Measurements from ENCODE around the gene FEZ2. TPM values are rescaled to one million over a fixed set of nuclear protein-coding genes. Genes with fewer than 3 reads are reported as not detected.

The FEZ2 gene
- polyA plus RNA-seq, 1 donor from 2014 or later: 36.8 TPM

DNA sequence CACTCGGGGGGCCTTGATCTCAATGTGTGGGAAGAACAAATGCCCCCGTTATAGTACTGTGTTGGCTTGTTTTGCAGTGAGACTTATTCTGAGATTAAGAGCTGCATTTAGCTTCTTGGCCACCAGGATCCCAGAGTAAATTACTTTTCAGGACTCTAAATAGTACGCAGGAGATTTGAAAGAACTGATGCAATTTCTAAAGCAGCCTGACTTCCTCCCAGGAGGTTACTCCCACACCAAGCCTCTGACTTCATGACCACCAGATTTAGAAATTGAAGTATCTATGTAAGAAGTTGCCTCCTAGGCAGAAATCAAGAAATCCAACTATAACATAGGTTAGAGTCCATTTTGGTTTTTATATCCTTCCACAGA, 67.0 kb downstream of the FEZ2 start:
- no peaks in the 10 kb centered on the region for H3F3A ChIP-seq (ENCODE audit: insufficient read depth, low read length, poor library complexity, severe bottlenecking)
- no peak overlapping the region for H2AFZ ChIP-seq (ENCODE audit: low read depth, low read length)
- H3K9me3 ChIP-seq (ENCODE audit: low read length): no peaks in the 10 kb centered on the region
- no peaks in the 10 kb centered on the region for H3K27me3 ChIP-seq (ENCODE audit: insufficient read depth, low read depth, low read length)
- H3K36me3 ChIP-seq (ENCODE audit: insufficient read depth, low read length): no peaks in the 10 kb centered on the region
- H3K9me2 ChIP-seq (ENCODE audit: insufficient read depth, low read length): no peaks in the 10 kb centered on the region
- H3K9ac ChIP-seq (ENCODE audit: low read length): no peak overlapping the region
- no peak for TF ChIP-seq EZH2 (IDR thresholded peaks at IDR 0.05; ENCODE audit: borderline replicate concordance, insufficient read depth, low read length, poor library complexity, severe bottlenecking)
- no peak for TF ChIP-seq MXI1 (conservative IDR thresholded peaks at IDR 0.05; ENCODE audit: poor library complexity, severe bottlenecking)
- TF ChIP-seq, protein P1, sequence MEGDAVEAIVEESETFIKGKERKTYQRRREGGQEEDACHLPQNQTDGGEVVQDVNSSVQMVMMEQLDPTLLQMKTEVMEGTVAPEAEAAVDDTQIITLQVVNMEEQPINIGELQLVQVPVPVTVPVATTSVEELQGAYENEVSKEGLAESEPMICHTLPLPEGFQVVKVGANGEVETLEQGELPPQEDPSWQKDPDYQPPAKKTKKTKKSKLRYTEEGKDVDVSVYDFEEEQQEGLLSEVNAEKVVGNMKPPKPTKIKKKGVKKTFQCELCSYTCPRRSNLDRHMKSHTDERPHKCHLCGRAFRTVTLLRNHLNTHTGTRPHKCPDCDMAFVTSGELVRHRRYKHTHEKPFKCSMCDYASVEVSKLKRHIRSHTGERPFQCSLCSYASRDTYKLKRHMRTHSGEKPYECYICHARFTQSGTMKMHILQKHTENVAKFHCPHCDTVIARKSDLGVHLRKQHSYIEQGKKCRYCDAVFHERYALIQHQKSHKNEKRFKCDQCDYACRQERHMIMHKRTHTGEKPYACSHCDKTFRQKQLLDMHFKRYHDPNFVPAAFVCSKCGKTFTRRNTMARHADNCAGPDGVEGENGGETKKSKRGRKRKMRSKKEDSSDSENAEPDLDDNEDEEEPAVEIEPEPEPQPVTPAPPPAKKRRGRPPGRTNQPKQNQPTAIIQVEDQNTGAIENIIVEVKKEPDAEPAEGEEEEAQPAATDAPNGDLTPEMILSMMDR (IDR thresholded peaks at IDR 0.05; ENCODE audit: poor library complexity, severe bottlenecking): no peak
- TF ChIP-seq, protein P2, sequence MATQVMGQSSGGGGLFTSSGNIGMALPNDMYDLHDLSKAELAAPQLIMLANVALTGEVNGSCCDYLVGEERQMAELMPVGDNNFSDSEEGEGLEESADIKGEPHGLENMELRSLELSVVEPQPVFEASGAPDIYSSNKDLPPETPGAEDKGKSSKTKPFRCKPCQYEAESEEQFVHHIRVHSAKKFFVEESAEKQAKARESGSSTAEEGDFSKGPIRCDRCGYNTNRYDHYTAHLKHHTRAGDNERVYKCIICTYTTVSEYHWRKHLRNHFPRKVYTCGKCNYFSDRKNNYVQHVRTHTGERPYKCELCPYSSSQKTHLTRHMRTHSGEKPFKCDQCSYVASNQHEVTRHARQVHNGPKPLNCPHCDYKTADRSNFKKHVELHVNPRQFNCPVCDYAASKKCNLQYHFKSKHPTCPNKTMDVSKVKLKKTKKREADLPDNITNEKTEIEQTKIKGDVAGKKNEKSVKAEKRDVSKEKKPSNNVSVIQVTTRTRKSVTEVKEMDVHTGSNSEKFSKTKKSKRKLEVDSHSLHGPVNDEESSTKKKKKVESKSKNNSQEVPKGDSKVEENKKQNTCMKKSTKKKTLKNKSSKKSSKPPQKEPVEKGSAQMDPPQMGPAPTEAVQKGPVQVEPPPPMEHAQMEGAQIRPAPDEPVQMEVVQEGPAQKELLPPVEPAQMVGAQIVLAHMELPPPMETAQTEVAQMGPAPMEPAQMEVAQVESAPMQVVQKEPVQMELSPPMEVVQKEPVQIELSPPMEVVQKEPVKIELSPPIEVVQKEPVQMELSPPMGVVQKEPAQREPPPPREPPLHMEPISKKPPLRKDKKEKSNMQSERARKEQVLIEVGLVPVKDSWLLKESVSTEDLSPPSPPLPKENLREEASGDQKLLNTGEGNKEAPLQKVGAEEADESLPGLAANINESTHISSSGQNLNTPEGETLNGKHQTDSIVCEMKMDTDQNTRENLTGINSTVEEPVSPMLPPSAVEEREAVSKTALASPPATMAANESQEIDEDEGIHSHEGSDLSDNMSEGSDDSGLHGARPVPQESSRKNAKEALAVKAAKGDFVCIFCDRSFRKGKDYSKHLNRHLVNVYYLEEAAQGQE (IDR thresholded peaks at IDR 0.05; ENCODE audit: borderline replicate concordance): no peak
- H4K20me1 ChIP-seq (ENCODE audit: insufficient read depth): no peaks in the 10 kb centered on the region
- no peak overlapping the region for H3K4me2 ChIP-seq (ENCODE audit: low read length)
- H3K79me2 ChIP-seq (replicated peaks; ENCODE audit: insufficient read depth, low read length): no peaks in the 10 kb centered on the region
- no peak overlapping the region for H3K4me3 ChIP-seq (ENCODE audit: low read length)
- H3K27ac ChIP-seq (ENCODE audit: low read length): no peak overlapping the region

DNA sequence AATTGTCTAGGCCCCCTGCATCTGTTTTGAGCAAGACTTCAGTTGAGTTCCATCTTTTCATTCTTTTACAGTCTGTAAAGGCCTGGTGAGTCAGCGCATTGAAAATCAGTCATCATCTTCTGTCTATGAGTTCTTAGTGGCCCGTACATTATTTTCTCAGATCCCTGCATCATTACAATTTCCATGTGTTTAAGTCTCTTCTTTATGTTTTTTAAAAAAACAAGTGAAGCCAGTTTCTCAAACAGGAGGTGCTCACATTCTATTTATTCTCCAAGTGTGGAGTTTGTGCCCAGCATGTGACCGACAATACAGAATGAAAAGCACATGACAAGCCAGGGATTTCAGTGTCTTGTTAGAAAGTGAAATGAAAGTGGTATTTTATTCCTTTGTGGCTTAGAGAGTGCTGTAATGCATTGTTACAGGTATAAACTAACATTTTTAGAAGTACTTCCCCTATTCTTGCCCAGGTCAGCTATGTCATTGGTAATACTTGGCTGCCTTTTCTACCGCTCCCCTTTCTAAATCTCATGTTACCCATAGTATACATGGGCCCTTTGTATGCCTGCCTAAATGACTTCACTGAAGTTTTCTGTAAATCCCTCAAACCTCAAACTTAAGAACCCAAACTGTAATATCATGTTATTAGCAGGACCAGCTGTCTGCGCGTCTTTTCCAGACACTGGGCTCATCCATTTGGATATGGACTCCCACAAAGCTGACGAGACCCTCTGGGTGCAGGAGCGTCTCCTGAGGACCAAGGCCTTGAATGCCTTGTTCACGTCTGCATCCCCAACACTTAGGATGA, 67.6 kb downstream of the FEZ2 start:
- H3K36me3 ChIP-seq (ENCODE audit: insufficient read depth, low read length): no peaks in the 10 kb centered on the region
- H3K79me2 ChIP-seq (replicated peaks; ENCODE audit: insufficient read depth, low read length): no peaks in the 10 kb centered on the region
- H3K9ac ChIP-seq (ENCODE audit: low read length): no peak overlapping the region
- no peaks in the 10 kb centered on the region for H3K27me3 ChIP-seq (ENCODE audit: insufficient read depth, low read depth, low read length)
- H2AFZ ChIP-seq (ENCODE audit: low read depth, low read length): no peak overlapping the region
- H3K9me2 ChIP-seq (ENCODE audit: insufficient read depth, low read length): no peaks in the 10 kb centered on the region
- no peaks in the 10 kb centered on the region for H3K9me3 ChIP-seq (ENCODE audit: low read length)
- TF ChIP-seq SMC3 (conservative IDR thresholded peaks at IDR 0.05; ENCODE audit: poor library complexity) (no peak), TAF1 (IDR thresholded peaks at IDR 0.05; ENCODE audit: low read depth) (no peak), EZH2 (IDR thresholded peaks at IDR 0.05; ENCODE audit: borderline replicate concordance, insufficient read depth, low read length, poor library complexity, severe bottlenecking) (no peak), POLR2AphosphoS5 (IDR thresholded peaks at IDR 0.05) (no peak)
- TF ChIP-seq, protein P1 (IDR thresholded peaks at IDR 0.05; ENCODE audit: poor library complexity, severe bottlenecking): no peak
- H3F3A ChIP-seq (ENCODE audit: insufficient read depth, low read length, poor library complexity, severe bottlenecking): no peaks in the 10 kb centered on the region
- no peak overlapping the region for H3K4me3 ChIP-seq (ENCODE audit: low read length)
- H3K4me2 ChIP-seq (ENCODE audit: low read length): no peak overlapping the region
- no peaks in the 10 kb centered on the region for H4K20me1 ChIP-seq (ENCODE audit: insufficient read depth)
- H3K27ac ChIP-seq (ENCODE audit: low read length): no peak overlapping the region

Measured in neural cell (in vitro differentiated cells).